Stimulated activated CD4-positive, alpha-beta T cell treated with anti-CD3 and anti-CD28 coated beads, Interleukin-2, amount 100 ng/mL, for 24 hours (primary cell): ENCODE data around the gene PTGR1.
"Not testable (repeated sequence)": the region's sequence is repeated elsewhere in the genome, so short reads cannot be mapped to it uniquely, and the experiment has no call there.

Source experiments
- DNase-seq, 2 donors: peaks; one replicate each; pipeline ENCODE4 v3.0.0-alpha.2; 2020

The PTGR1 gene

GRCh38 chr9:111599092-111599954 is at the start of gene PTGR1:
PTGR1 (minus strand) TSS chr9:111599647; CDS start chr9:111597422, 2,225 bp downstream.
- peak; percentile 21 to 38 for DNase-seq

- DNase-seq: no peak
These were observed 49.6 kb upstream of the PTGR1 start for GRCh38 chr9:111649016-111649415.

- DNase-seq: no peak
These were observed 48.6 kb upstream of the PTGR1 start for GRCh38 chr9:111648066-111648465.

GRCh38 chr9:111646417-111646816 is 47.0 kb upstream of the PTGR1 start:
- DNase-seq: no peak

- DNase-seq: no peak
These were observed 46.4 kb upstream of the PTGR1 start for GRCh38 chr9:111645806-111646205.

GRCh38 chr9:111644195-111644772 is 44.8 kb upstream of the PTGR1 start:
- no peak for DNase-seq

- no peak for DNase-seq
These were observed 38.0 kb upstream of the PTGR1 start for GRCh38 chr9:111637421-111637950.

- no peak for DNase-seq
These were observed 35.4 kb upstream of the PTGR1 start for GRCh38 chr9:111634860-111635259.

- no peak for DNase-seq
These were observed 33.9 kb upstream of the PTGR1 start for GRCh38 chr9:111633389-111633736.

GRCh38 chr9:111632695-111633388 is 33.4 kb upstream of the PTGR1 start:
- DNase-seq: no peak

- no peak for DNase-seq
These were observed 32.6 kb upstream of the PTGR1 start for GRCh38 chr9:111632060-111632459.

GRCh38 chr9:111631214-111631971 is 31.9 kb upstream of the PTGR1 start, which contains the start of gene DNAJC25:
DNAJC25 (plus strand) TSS chr9:111631334; CDS start chr9:111631408, 74 bp downstream.
- DNase-seq: peak; percentile 94 to 95

- no peak for DNase-seq
These were observed 31.4 kb upstream of the PTGR1 start for GRCh38 chr9:111630964-111631213.

- peak in 1 of 2 donors; percentile 2 for DNase-seq
These were observed 30.9 kb upstream of the PTGR1 start for GRCh38 chr9:111630182-111630963.

GRCh38 chr9:111628411-111628810 is 29.0 kb upstream of the PTGR1 start:
- no peak for DNase-seq

GRCh38 chr9:111627260-111627963 is 28.0 kb upstream of the PTGR1 start:
- no peak for DNase-seq

GRCh38 chr9:111622626-111623025 is 23.2 kb upstream of the PTGR1 start:
- no peak for DNase-seq

GRCh38 chr9:111621895-111622480 is 22.5 kb upstream of the PTGR1 start:
- peak in 1 of 2 donors; percentile 35 for DNase-seq

GRCh38 chr9:111617349-111617748 is 17.9 kb upstream of the PTGR1 start:
- not testable (repeated sequence) for DNase-seq

- DNase-seq: no peak
These were observed 16.5 kb upstream of the PTGR1 start for GRCh38 chr9:111615928-111616327.

GRCh38 chr9:111613436-111614040 is 14.1 kb upstream of the PTGR1 start:
- no peak for DNase-seq
